ENCODE measurements around the gene PPP4C.

PPP4C gene

GRCh38 chr16:30076276-30076791, 540 bp downstream of the PPP4C start:
- no peaks in the 10 kb centered on the region for H3K36me3 ChIP-seq (ENCODE audit: control insufficient read depth, insufficient read depth, low read length)

GRCh38 chr16:30077656-30078055, 1.9 kb downstream of the PPP4C start:
- TF ChIP-seq CTCF (IDR thresholded peaks at IDR 0.05): no peak
- no peak overlapping the region for H2AFZ ChIP-seq
- no peak overlapping the region for H3K9ac ChIP-seq
- H3K27me3 ChIP-seq (ENCODE audit: control insufficient read depth, insufficient read depth, low read length): no peaks in the 10 kb centered on the region
- H3K79me2 ChIP-seq: peaks cover 34% of the 10 kb centered on the region
- H3K4me3 ChIP-seq (ENCODE audit: low read depth, low read length): no peak overlapping the region
- H3K27ac ChIP-seq: no peak overlapping the region
- H3K4me1 ChIP-seq: peaks cover 6% of the 10 kb centered on the region
- H3K9me3 ChIP-seq (ENCODE audit: control insufficient read depth, low read length): no peaks in the 10 kb centered on the region
- H3K36me3 ChIP-seq (ENCODE audit: control insufficient read depth, insufficient read depth, low read length): no peaks in the 10 kb centered on the region
- no peak overlapping the region for H3K4me2 ChIP-seq (ENCODE audit: low read length)

More at GRCh38 chr16:30076276-30076791, 540 bp downstream of the PPP4C start:
- peaks cover 6% of the 10 kb centered on the region for H3K4me1 ChIP-seq
- peak overlapping the region; percentile 87 for H2AFZ ChIP-seq
- H3K4me3 ChIP-seq (ENCODE audit: low read depth, low read length): peak overlapping the region; percentile 83
- H3K27me3 ChIP-seq (ENCODE audit: control insufficient read depth, insufficient read depth, low read length): no peaks in the 10 kb centered on the region
- H3K27ac ChIP-seq: peak overlapping the region; percentile 90
- no peaks in the 10 kb centered on the region for H3K9me3 ChIP-seq (ENCODE audit: control insufficient read depth, low read length)
- H3K4me2 ChIP-seq (ENCODE audit: low read length): peak overlapping the region; percentile 65
- peak overlapping the region; percentile 75 for H3K9ac ChIP-seq
- no peak for TF ChIP-seq CTCF (IDR thresholded peaks at IDR 0.05)
- H3K79me2 ChIP-seq: peaks cover 34% of the 10 kb centered on the region

- H3K9ac ChIP-seq: no peak overlapping the region
- no peak overlapping the region for H2AFZ ChIP-seq
- H3K36me3 ChIP-seq (ENCODE audit: control insufficient read depth, insufficient read depth, low read length): no peaks in the 10 kb centered on the region
- H3K27me3 ChIP-seq (ENCODE audit: control insufficient read depth, insufficient read depth, low read length): no peaks in the 10 kb centered on the region
- TF ChIP-seq CTCF (IDR thresholded peaks at IDR 0.05): no peak
- no peak overlapping the region for H3K4me3 ChIP-seq (ENCODE audit: low read depth, low read length)
- H3K9me3 ChIP-seq (ENCODE audit: control insufficient read depth, low read length): no peaks in the 10 kb centered on the region
- no peak overlapping the region for H3K4me2 ChIP-seq (ENCODE audit: low read length)
- peaks cover 6% of the 10 kb centered on the region for H3K4me1 ChIP-seq
- no peak overlapping the region for H3K27ac ChIP-seq
- H3K79me2 ChIP-seq: peaks cover 33% of the 10 kb centered on the region
These were observed 3.0 kb downstream of the PPP4C start for GRCh38 chr16:30078744-30079143.

- no peaks in the 10 kb centered on the region for H3K36me3 ChIP-seq (ENCODE audit: control insufficient read depth, insufficient read depth, low read length)
- H3K4me3 ChIP-seq (ENCODE audit: low read depth, low read length): no peak overlapping the region
- H2AFZ ChIP-seq: no peak overlapping the region
- no peaks in the 10 kb centered on the region for H3K9me3 ChIP-seq (ENCODE audit: control insufficient read depth, low read length)
- no peak overlapping the region for H3K27ac ChIP-seq
- no peaks in the 10 kb centered on the region for H3K27me3 ChIP-seq (ENCODE audit: control insufficient read depth, insufficient read depth, low read length)
- no peak for TF ChIP-seq CTCF (IDR thresholded peaks at IDR 0.05)
- H3K4me1 ChIP-seq: peaks cover 6% of the 10 kb centered on the region
- H3K4me2 ChIP-seq (ENCODE audit: low read length): no peak overlapping the region
- H3K9ac ChIP-seq: no peak overlapping the region
- peaks cover 31% of the 10 kb centered on the region for H3K79me2 ChIP-seq
These were observed 3.7 kb downstream of the PPP4C start for GRCh38 chr16:30079480-30079879.

- H3K4me2 ChIP-seq (ENCODE audit: low read length): no peak overlapping the region
- no peak overlapping the region for H3K9ac ChIP-seq
- TF ChIP-seq CTCF (IDR thresholded peaks at IDR 0.05): no peak
- H3K4me3 ChIP-seq (ENCODE audit: low read depth, low read length): no peak overlapping the region
- H2AFZ ChIP-seq: no peak overlapping the region
- H3K79me2 ChIP-seq: peaks cover 5% of the 10 kb centered on the region
- H3K36me3 ChIP-seq (ENCODE audit: control insufficient read depth, insufficient read depth, low read length): no peaks in the 10 kb centered on the region
- H3K27ac ChIP-seq: no peak overlapping the region
- H3K27me3 ChIP-seq (ENCODE audit: control insufficient read depth, insufficient read depth, low read length): no peaks in the 10 kb centered on the region
- no peaks in the 10 kb centered on the region for H3K4me1 ChIP-seq
- H3K9me3 ChIP-seq (ENCODE audit: control insufficient read depth, low read length): no peaks in the 10 kb centered on the region
These were observed 6.8 kb downstream of the PPP4C start for GRCh38 chr16:30082545-30083090.

Measured in parathyroid adenoma (tissue), 2 donors.